ENCODE measurements around the gene ZFAND6. TPM values are rescaled to one million over a fixed set of nuclear protein-coding genes. Genes with fewer than 3 reads are reported as not detected.

Gene ZFAND6
- total and polyA plus RNA-seq, 4 donors, result 47.6 to 102 (median 82.4) TPM

DNA sequence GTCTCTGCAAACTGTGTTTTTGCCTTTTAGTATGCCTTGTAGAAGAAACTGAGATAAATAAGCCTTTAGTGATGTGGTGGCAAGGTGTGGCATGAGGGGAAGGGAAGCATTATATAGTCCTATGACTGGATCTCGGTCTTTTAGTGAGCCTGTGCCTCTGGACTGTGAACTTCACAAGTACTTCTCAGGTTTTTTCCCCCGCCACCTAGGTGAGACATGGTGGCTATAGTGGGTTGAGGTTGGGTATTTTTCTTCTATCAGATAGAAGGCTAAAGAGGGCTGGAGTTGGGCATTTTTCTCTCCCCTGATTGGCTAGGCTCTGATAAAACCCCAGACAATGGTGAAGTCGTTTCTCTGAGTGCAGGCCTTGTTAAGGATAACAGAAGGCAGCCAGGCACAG, 38.7 kb upstream of the ZFAND6 start:
- H3K9me3 ChIP-seq (ENCODE audit: control insufficient read depth in 4 of 4, low read length in 3 of 4), result no peaks in the 10 kb centered on the region
- TF ChIP-seq JUND (IDR thresholded peaks at IDR 0.05), result no peak
- no peak for TF ChIP-seq EGR1 (IDR thresholded peaks at IDR 0.05; ENCODE audit: low read depth in 2 of 2)
- no peak for TF ChIP-seq TAF1 (conservative IDR thresholded peaks at IDR 0.05)
- TF ChIP-seq MAX (IDR thresholded peaks at IDR 0.05), result no peak
- TF ChIP-seq YY1 (IDR thresholded peaks at IDR 0.05), result no peak
- TF ChIP-seq, protein P1, sequence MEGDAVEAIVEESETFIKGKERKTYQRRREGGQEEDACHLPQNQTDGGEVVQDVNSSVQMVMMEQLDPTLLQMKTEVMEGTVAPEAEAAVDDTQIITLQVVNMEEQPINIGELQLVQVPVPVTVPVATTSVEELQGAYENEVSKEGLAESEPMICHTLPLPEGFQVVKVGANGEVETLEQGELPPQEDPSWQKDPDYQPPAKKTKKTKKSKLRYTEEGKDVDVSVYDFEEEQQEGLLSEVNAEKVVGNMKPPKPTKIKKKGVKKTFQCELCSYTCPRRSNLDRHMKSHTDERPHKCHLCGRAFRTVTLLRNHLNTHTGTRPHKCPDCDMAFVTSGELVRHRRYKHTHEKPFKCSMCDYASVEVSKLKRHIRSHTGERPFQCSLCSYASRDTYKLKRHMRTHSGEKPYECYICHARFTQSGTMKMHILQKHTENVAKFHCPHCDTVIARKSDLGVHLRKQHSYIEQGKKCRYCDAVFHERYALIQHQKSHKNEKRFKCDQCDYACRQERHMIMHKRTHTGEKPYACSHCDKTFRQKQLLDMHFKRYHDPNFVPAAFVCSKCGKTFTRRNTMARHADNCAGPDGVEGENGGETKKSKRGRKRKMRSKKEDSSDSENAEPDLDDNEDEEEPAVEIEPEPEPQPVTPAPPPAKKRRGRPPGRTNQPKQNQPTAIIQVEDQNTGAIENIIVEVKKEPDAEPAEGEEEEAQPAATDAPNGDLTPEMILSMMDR (IDR thresholded peaks at IDR 0.05; ENCODE audit: low read depth, low read length, missing input control), result no peak
- TF ChIP-seq, protein P2, sequence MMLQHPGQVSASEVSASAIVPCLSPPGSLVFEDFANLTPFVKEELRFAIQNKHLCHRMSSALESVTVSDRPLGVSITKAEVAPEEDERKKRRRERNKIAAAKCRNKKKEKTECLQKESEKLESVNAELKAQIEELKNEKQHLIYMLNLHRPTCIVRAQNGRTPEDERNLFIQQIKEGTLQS (IDR thresholded peaks at IDR 0.05), result no peak
- no peak for TF ChIP-seq HNF4G (IDR thresholded peaks at IDR 0.05)
- H3K4me3 ChIP-seq (ENCODE audit: low read depth in 1 of 3, low read length in 3 of 3), result no peak overlapping the region
- no peak overlapping the region for H3K27ac ChIP-seq (ENCODE audit: low read depth in 1 of 2, low read length in 2 of 2)
- H3K36me3 ChIP-seq (ENCODE audit: control insufficient read depth in 4 of 4, insufficient read depth in 3 of 4, low read depth in 1 of 4, low read length in 3 of 4), result no peaks in the 10 kb centered on the region
- no peaks in the 10 kb centered on the region for H3K27me3 ChIP-seq (ENCODE audit: control insufficient read depth in 4 of 4, insufficient read depth in 4 of 4, low read length in 3 of 4)
- H3K9ac ChIP-seq (ENCODE audit: low read depth in 1 of 2, low read length in 2 of 2), result no peak overlapping the region
- H3K4me1 ChIP-seq (ENCODE audit: control insufficient read depth in 4 of 4, insufficient read depth in 4 of 4, low read length in 3 of 4), result no peaks in the 10 kb centered on the region
- no peak for DNase-seq (ENCODE audit: low spot score)
- 81% methylated on average over 3 of the region's 3 CpGs for WGBS

DNA sequence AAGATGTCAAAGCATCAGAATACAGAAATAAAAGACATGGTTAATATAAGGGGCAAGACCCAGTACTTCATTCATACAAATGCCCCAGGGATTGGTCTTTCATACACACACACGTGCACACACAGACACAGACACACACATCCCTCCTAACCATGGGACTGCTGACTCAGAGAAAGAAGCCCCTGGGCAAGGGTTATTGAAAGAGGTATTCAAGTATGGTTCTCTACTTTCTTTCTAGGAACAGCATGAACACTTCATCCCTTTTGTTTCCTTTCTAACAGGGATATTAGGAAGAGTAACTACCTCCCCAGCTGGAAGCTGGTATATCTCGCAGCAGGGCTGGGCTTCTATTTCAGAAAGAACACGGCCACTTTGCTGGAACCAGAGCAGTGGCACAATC, 33.2 kb upstream of the ZFAND6 start:
- Histone ChIP-seq H3K9me3 (ENCODE audit: control insufficient read depth in 4 of 4, low read length in 3 of 4) (no peaks in the 10 kb centered on the region), H3K27ac (ENCODE audit: low read depth in 1 of 2, low read length in 2 of 2) (no peak overlapping the region), H3K9ac (ENCODE audit: low read depth in 1 of 2, low read length in 2 of 2) (no peak overlapping the region), H3K4me3 (ENCODE audit: low read depth in 1 of 3, low read length in 3 of 3) (no peak overlapping the region), H3K36me3 (ENCODE audit: control insufficient read depth in 4 of 4, insufficient read depth in 3 of 4, low read depth in 1 of 4, low read length in 3 of 4) (no peaks in the 10 kb centered on the region), H3K4me1 (ENCODE audit: control insufficient read depth in 4 of 4, insufficient read depth in 4 of 4, low read length in 3 of 4) (no peaks in the 10 kb centered on the region), H3K27me3 (ENCODE audit: control insufficient read depth in 4 of 4, insufficient read depth in 4 of 4, low read length in 3 of 4) (no peaks in the 10 kb centered on the region)
- 96% methylated on average over 3 of the region's 3 CpGs for WGBS
- no peak for TF ChIP-seq HNF4G (IDR thresholded peaks at IDR 0.05)
- no peak for TF ChIP-seq HNF4A (conservative IDR thresholded peaks at IDR 0.05)
- no peak for TF ChIP-seq NR2F2 (IDR thresholded peaks at IDR 0.05)
- TF ChIP-seq, protein P1 (IDR thresholded peaks at IDR 0.05; ENCODE audit: low read depth, low read length, missing input control), result no peak
- no peak for TF ChIP-seq TAF1 (conservative IDR thresholded peaks at IDR 0.05)
- TF ChIP-seq RAD21 (IDR thresholded peaks at IDR 0.05), result no peak
- TF ChIP-seq FOXA2 (IDR thresholded peaks at IDR 0.05), result no peak
- no peak for TF ChIP-seq SP1 (IDR thresholded peaks at IDR 0.05)
- TF ChIP-seq, protein P2 (IDR thresholded peaks at IDR 0.05), result no peak
- no peak for TF ChIP-seq GABPA (IDR thresholded peaks at IDR 0.05 in 1 of 2, conservative IDR thresholded peaks at IDR 0.05 in 1 of 2)
- no peak for TF ChIP-seq EGR1 (IDR thresholded peaks at IDR 0.05; ENCODE audit: low read depth in 2 of 2)
- no peak for TF ChIP-seq JUND (IDR thresholded peaks at IDR 0.05)
- no peak for TF ChIP-seq YY1 (IDR thresholded peaks at IDR 0.05)
- TF ChIP-seq MAX (IDR thresholded peaks at IDR 0.05), result no peak
- no peak for TF ChIP-seq RXRA (IDR thresholded peaks at IDR 0.05)
- TF ChIP-seq, protein P3, sequence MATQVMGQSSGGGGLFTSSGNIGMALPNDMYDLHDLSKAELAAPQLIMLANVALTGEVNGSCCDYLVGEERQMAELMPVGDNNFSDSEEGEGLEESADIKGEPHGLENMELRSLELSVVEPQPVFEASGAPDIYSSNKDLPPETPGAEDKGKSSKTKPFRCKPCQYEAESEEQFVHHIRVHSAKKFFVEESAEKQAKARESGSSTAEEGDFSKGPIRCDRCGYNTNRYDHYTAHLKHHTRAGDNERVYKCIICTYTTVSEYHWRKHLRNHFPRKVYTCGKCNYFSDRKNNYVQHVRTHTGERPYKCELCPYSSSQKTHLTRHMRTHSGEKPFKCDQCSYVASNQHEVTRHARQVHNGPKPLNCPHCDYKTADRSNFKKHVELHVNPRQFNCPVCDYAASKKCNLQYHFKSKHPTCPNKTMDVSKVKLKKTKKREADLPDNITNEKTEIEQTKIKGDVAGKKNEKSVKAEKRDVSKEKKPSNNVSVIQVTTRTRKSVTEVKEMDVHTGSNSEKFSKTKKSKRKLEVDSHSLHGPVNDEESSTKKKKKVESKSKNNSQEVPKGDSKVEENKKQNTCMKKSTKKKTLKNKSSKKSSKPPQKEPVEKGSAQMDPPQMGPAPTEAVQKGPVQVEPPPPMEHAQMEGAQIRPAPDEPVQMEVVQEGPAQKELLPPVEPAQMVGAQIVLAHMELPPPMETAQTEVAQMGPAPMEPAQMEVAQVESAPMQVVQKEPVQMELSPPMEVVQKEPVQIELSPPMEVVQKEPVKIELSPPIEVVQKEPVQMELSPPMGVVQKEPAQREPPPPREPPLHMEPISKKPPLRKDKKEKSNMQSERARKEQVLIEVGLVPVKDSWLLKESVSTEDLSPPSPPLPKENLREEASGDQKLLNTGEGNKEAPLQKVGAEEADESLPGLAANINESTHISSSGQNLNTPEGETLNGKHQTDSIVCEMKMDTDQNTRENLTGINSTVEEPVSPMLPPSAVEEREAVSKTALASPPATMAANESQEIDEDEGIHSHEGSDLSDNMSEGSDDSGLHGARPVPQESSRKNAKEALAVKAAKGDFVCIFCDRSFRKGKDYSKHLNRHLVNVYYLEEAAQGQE (IDR thresholded peaks at IDR 0.05), result no peak
- no peak for TF ChIP-seq FOXA1 (IDR thresholded peaks at IDR 0.05)
- TF ChIP-seq, protein P4, sequence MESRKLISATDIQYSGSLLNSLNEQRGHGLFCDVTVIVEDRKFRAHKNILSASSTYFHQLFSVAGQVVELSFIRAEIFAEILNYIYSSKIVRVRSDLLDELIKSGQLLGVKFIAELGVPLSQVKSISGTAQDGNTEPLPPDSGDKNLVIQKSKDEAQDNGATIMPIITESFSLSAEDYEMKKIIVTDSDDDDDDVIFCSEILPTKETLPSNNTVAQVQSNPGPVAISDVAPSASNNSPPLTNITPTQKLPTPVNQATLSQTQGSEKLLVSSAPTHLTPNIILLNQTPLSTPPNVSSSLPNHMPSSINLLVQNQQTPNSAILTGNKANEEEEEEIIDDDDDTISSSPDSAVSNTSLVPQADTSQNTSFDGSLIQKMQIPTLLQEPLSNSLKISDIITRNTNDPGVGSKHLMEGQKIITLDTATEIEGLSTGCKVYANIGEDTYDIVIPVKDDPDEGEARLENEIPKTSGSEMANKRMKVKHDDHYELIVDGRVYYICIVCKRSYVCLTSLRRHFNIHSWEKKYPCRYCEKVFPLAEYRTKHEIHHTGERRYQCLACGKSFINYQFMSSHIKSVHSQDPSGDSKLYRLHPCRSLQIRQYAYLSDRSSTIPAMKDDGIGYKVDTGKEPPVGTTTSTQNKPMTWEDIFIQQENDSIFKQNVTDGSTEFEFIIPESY (IDR thresholded peaks at IDR 0.05), result no peak
- no peak for DNase-seq (ENCODE audit: low spot score)

Measured in liver (tissue), 9 donors.